Measurements from ENCODE around the gene MIAT. TPM values are rescaled to one million over a fixed set of nuclear protein-coding genes. Genes with fewer than 3 reads are reported as not detected.

The MIAT gene
- total and polyA plus RNA-seq, 2 of the 8 experiments (the other 6 are each of a cell fraction or from before 2014, with no cell fraction given), result 27.6 to 36.0 TPM

- H3K56ac ChIP-seq (replicated peaks; ENCODE audit: insufficient read length, low read depth, low read length), result no peak overlapping the region
- no peak overlapping the region for H3K4me2 ChIP-seq (ENCODE audit: insufficient read depth in 1 of 2, low read depth in 2 of 2, low read length in 2 of 2)
- no peaks in the 10 kb centered on the region for H4K20me1 ChIP-seq (replicated peaks in 1 of 2; ENCODE audit: control insufficient read depth in 1 of 2, insufficient read depth in 2 of 2, low read length in 2 of 2)
- H3K79me2 ChIP-seq (ENCODE audit: control insufficient read depth in 1 of 2, insufficient read depth in 2 of 2, low read length in 2 of 2), result no peaks in the 10 kb centered on the region
- no peak overlapping the region for H3K4me3 ChIP-seq (ENCODE audit: extremely low read depth in 1 of 4, insufficient read depth in 2 of 4, low read depth in 3 of 4, low read length in 4 of 4)
- no peak overlapping the region for H4K91ac ChIP-seq (replicated peaks; ENCODE audit: insufficient read length, low read length)
- no peak overlapping the region for H3K18ac ChIP-seq (ENCODE audit: extremely low read depth, low read length)
- 79% methylated on average over 4 of the region's 4 CpGs; no CpG with 5 or more reads in 1 of the 2 experiments for WGBS, 2 experiments (ENCODE audit: extremely low coverage in 1 of 2, insufficient coverage in 1 of 2, insufficient read length in 1 of 2, insufficient replicate concordance in 2 of 2, low coverage in 1 of 2, low lambda C conversion rate in 2 of 2, missing lambda C conversion rate in 1 of 2)
- no peaks in the 10 kb centered on the region for H3K23me2 ChIP-seq (ENCODE audit: low read depth, low read length)
- H3K4ac ChIP-seq (replicated peaks; ENCODE audit: insufficient read length, low read depth, low read length), result no peak overlapping the region
- H2BK20ac ChIP-seq (ENCODE audit: low read length), result no peak overlapping the region
- TF ChIP-seq TAF7 (optimal IDR thresholded peaks at IDR 0.05; ENCODE audit: borderline replicate concordance, low read depth, low read length) (no peak), POLR2AphosphoS5 (IDR thresholded peaks at IDR 0.05; ENCODE audit: low read depth, low read length) (no peak), RAD21 (IDR thresholded peaks at IDR 0.05 in 1 of 2, conservative IDR thresholded peaks at IDR 0.05 in 1 of 2; ENCODE audit: low read depth in 2 of 2, low read length in 2 of 2) (no peak), POU5F1 (IDR thresholded peaks at IDR 0.05; ENCODE audit: low read depth, low read length) (no peak), KDM1A (IDR thresholded peaks at IDR 0.05; ENCODE audit: borderline replicate concordance, low read length) (no peak)
- H2BK120ac ChIP-seq (replicated peaks; ENCODE audit: low read depth, low read length), result no peak overlapping the region
- H3K79me1 ChIP-seq (ENCODE audit: low read depth, low read length), result no peaks in the 10 kb centered on the region
- no peak overlapping the region for H3K9ac ChIP-seq (replicated peaks in 1 of 4; ENCODE audit: extremely low read depth in 1 of 4, low read depth in 3 of 4, low read length in 3 of 4)
- no peaks in the 10 kb centered on the region for H3K27me3 ChIP-seq (replicated peaks in 1 of 4; ENCODE audit: control insufficient read depth in 3 of 4, extremely low read depth in 1 of 4, insufficient read depth in 3 of 4, low read length in 3 of 4)
- H2BK15ac ChIP-seq (ENCODE audit: low read length), result no peak overlapping the region
- H4K5ac ChIP-seq (ENCODE audit: insufficient read length, low read depth, low read length), result no peak overlapping the region
- H3K4me1 ChIP-seq (replicated peaks in 1 of 4; ENCODE audit: control insufficient read depth in 3 of 4, insufficient read depth in 4 of 4, low read length in 3 of 4), result no peaks in the 10 kb centered on the region
- no peak overlapping the region for H2BK5ac ChIP-seq (ENCODE audit: low read depth, low read length)
- ChIA-PET POLR2A (ENCODE audit: partially characterized antibody) (interaction anchor here (0.6 to 1.1 kb wide), 3 partner anchors 11 to 626 kb away, joined by 3 to 4 read pairs (median 3); no protein-coding TSS in a partner anchor), CTCF (ENCODE audit: partially characterized antibody) (interaction anchor here (1.8 kb wide), 1 partner anchor 46 kb away, joined by 5 read pairs; no protein-coding TSS in a partner anchor)
- H3K23ac ChIP-seq (ENCODE audit: insufficient read length), result no peak overlapping the region
- DNase-seq (ENCODE audit: low read depth in 1 of 2, low spot score in 2 of 2), result no peak
- H3K14ac ChIP-seq (ENCODE audit: insufficient read length), result no peak overlapping the region
- no peak overlapping the region for H2AFZ ChIP-seq (ENCODE audit: low read length)
- no peak overlapping the region; the same call in 1 of the 2 replicates for H4K8ac ChIP-seq (ENCODE audit: extremely low read depth, insufficient read depth, low read length)
- H2BK12ac ChIP-seq (ENCODE audit: low read depth, low read length), result no peak overlapping the region
- no peak overlapping the region for H3K27ac ChIP-seq (ENCODE audit: low read depth, low read length)
- no peak for FAIRE-seq
- no peak overlapping the region for H2AK5ac ChIP-seq (ENCODE audit: low read depth, low read length)
- H3K36me3 ChIP-seq (ENCODE audit: control insufficient read depth in 2 of 4, insufficient read depth in 4 of 4, low read length in 3 of 4), result peaks cover 0 to 7% (median 0%) of the 10 kb centered on the region in 4 experiments; a peak in 2 of 8 replicates
- H3K9me3 ChIP-seq (ENCODE audit: insufficient read depth in 2 of 2, low read depth in 1 of 2, low read length in 1 of 2), result peaks cover 10 to 14% of the 10 kb centered on the region in 2 experiments; a peak in 3 of 4 replicates
Measured at GRCh38 chr22:26711205-26711963, 54.0 kb downstream of the MIAT start.

All from H1 (cell line).